ENCODE measurements around the gene SLC35E3. TPM values are rescaled to one million over a fixed set of nuclear protein-coding genes. Genes with fewer than 3 reads are reported as not detected.
A peak's percentile ranks its signal among the peaks of the same experiment; 100 is the strongest.

The SLC35E3 gene
- total and polyA plus RNA-seq, 2 of the 13 experiments (the other 11 are each of a cell fraction or from before 2014, with no cell fraction given): 13.0 to 22.1 TPM

DNA sequence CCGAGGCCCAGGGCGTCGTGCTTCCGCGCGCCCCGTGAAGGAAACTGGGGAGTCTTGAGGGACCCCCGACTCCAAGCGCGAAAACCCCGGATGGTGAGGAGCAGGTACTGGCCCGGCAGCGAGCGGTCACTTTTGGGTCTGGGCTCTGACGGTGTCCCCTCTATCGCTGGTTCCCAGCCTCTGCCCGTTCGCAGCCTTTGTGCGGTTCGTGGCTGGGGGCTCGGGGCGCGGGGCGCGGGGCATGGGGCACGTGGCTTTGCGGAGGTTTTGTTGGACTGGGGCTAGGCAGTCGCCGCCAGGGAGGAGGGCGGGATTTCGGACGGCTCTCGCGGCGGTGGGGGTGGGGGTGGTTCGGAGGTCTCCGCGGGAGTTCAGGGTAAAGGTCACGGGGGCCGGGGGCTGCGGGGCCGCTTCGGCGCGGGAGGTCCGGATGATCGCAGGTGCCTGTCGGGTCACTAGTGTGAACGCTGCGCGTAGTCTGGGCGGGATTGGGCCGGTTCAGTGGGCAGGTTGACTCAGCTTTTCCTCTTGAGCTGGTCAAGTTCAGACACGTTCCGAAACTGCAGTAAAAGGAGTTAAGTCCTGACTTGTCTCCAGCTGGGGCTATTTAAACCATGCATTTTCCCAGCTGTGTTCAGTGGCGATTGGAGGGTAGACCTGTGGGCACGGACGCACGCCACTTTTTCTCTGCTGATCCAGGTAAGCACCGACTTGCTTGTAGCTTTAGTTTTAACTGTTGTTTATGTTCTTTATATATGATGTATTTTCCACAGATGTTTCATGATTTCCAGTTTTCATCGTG, 62.6 kb downstream of the SLC35E3 start (continued):
- TF ChIP-seq, protein P1, sequence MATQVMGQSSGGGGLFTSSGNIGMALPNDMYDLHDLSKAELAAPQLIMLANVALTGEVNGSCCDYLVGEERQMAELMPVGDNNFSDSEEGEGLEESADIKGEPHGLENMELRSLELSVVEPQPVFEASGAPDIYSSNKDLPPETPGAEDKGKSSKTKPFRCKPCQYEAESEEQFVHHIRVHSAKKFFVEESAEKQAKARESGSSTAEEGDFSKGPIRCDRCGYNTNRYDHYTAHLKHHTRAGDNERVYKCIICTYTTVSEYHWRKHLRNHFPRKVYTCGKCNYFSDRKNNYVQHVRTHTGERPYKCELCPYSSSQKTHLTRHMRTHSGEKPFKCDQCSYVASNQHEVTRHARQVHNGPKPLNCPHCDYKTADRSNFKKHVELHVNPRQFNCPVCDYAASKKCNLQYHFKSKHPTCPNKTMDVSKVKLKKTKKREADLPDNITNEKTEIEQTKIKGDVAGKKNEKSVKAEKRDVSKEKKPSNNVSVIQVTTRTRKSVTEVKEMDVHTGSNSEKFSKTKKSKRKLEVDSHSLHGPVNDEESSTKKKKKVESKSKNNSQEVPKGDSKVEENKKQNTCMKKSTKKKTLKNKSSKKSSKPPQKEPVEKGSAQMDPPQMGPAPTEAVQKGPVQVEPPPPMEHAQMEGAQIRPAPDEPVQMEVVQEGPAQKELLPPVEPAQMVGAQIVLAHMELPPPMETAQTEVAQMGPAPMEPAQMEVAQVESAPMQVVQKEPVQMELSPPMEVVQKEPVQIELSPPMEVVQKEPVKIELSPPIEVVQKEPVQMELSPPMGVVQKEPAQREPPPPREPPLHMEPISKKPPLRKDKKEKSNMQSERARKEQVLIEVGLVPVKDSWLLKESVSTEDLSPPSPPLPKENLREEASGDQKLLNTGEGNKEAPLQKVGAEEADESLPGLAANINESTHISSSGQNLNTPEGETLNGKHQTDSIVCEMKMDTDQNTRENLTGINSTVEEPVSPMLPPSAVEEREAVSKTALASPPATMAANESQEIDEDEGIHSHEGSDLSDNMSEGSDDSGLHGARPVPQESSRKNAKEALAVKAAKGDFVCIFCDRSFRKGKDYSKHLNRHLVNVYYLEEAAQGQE (IDR thresholded peaks at IDR 0.05; ENCODE audit: borderline replicate concordance in 1 of 2, low read depth in 1 of 2, low read length in 2 of 2): peak in 1 of 2 experiments; percentile 60; a peak in 1 of 4 replicates
- TF ChIP-seq GPN1 (CRISPR knock-in tag; IDR thresholded peaks at IDR 0.05; ENCODE audit: borderline replicate concordance) (no peak), MEF2D (CRISPR knock-in tag; IDR thresholded peaks at IDR 0.05) (peak; percentile 51; the same call in 1 of the 2 replicates), ZNF674 (CRISPR knock-in tag; IDR thresholded peaks at IDR 0.05; ENCODE audit: low read depth) (0 out of 2 replicates have a peak, but pooled peaks have one; percentile 62), FOXK2 (IDR thresholded peaks at IDR 0.05) (peak; percentile 47), RBM39 (IDR thresholded peaks at IDR 0.05; ENCODE audit: low read depth, low read length, poor library complexity, severe bottlenecking) (peak; percentile 95), CBX1 (IDR thresholded peaks at IDR 0.05; ENCODE audit: low read depth) (no peak), RNF2 (conservative IDR thresholded peaks at IDR 0.05; ENCODE audit: low read depth) (no peak), HNF4A (CRISPR knock-in tag; IDR thresholded peaks at IDR 0.05) (peak; percentile 83), ZNF598 (CRISPR knock-in tag; IDR thresholded peaks at IDR 0.05; ENCODE audit: borderline replicate concordance) (no peak), HHEX (CRISPR knock-in tag; IDR thresholded peaks at IDR 0.05) (no peak), CBX2 (IDR thresholded peaks at IDR 0.05; ENCODE audit: low read depth, low read length) (no peak; the same call in 1 of the 2 replicates), CBX2 (CRISPR knock-in tag; IDR thresholded peaks at IDR 0.05; ENCODE audit: low read depth) (no peak), MAZ (IDR thresholded peaks at IDR 0.05; ENCODE audit: borderline replicate concordance, low read depth, low read length) (peak; percentile 68; the same call in 1 of the 2 replicates), MAZ (CRISPR knock-in tag; IDR thresholded peaks at IDR 0.05; ENCODE audit: low read depth) (peak; percentile 8; the same call in 1 of the 2 replicates), AGO2 (optimal IDR thresholded peaks at IDR 0.05; ENCODE audit: low read depth, low read length) (peak; percentile 46), ZNF790 (CRISPR knock-in tag; IDR thresholded peaks at IDR 0.05; ENCODE audit: borderline replicate concordance) (0 out of 2 replicates have a peak, but pooled peaks have one; percentile 46), IKZF1 (IDR thresholded peaks at IDR 0.05) (no peak)
- TF ChIP-seq, protein P2, sequence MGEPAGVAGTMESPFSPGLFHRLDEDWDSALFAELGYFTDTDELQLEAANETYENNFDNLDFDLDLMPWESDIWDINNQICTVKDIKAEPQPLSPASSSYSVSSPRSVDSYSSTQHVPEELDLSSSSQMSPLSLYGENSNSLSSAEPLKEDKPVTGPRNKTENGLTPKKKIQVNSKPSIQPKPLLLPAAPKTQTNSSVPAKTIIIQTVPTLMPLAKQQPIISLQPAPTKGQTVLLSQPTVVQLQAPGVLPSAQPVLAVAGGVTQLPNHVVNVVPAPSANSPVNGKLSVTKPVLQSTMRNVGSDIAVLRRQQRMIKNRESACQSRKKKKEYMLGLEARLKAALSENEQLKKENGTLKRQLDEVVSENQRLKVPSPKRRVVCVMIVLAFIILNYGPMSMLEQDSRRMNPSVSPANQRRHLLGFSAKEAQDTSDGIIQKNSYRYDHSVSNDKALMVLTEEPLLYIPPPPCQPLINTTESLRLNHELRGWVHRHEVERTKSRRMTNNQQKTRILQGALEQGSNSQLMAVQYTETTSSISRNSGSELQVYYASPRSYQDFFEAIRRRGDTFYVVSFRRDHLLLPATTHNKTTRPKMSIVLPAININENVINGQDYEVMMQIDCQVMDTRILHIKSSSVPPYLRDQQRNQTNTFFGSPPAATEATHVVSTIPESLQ (CRISPR knock-in tag; conservative IDR thresholded peaks at IDR 0.05): 0 out of 2 replicates have a peak, but pooled peaks have one; percentile 33
- TF ChIP-seq, protein P3, sequence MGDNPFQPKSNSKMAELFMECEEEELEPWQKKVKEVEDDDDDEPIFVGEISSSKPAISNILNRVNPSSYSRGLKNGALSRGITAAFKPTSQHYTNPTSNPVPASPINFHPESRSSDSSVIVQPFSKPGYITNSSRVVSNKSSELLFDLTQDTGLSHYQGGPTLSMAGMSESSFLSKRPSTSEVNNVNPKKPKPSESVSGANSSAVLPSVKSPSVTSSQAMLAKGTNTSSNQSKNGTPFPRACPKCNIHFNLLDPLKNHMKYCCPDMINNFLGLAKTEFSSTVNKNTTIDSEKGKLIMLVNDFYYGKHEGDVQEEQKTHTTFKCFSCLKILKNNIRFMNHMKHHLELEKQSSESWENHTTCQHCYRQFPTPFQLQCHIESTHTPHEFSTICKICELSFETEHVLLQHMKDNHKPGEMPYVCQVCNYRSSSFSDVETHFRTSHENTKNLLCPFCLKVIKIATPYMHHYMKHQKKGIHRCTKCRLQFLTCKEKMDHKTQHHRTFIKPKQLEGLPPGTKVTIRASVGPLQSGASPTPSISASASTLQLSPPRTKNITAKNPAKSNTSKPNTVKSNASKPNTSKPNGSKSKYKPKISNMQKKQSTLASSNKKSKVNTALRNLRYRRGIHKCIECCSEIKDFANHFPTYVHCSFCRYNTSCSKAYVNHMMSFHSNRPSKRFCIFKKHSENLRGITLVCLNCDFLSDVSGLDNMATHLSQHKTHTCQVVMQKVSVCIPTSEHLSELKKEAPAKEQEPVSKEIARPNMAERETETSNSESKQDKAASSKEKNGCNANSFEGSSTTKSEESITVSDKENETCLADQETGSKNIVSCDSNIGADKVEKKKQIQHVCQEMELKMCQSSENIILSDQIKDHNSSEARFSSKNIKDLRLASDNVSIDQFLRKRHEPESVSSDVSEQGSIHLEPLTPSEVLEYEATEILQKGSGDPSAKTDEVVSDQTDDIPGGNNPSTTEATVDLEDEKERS (CRISPR knock-in tag; IDR thresholded peaks at IDR 0.05): peak; percentile 75; the same call in 1 of the 2 replicates

Data from HepG2 (cell line).